C4-2B (cell line): ENCODE data around the gene ZNF853.

Source experiments
- ZFX ChIP-seq: fragments of 450-650 bp; IDR thresholded peaks from 2 replicates; pipeline ENCODE4 v1.6.1; 2017
- TF ChIP-seq, protein P1 (sequence below): fragments of 450-650 bp; conservative IDR thresholded peaks from 2 replicates; pipeline ENCODE4 v1.5.1; 2017; ENCODE audit warnings: mild to moderate bottlenecking

DNA sequence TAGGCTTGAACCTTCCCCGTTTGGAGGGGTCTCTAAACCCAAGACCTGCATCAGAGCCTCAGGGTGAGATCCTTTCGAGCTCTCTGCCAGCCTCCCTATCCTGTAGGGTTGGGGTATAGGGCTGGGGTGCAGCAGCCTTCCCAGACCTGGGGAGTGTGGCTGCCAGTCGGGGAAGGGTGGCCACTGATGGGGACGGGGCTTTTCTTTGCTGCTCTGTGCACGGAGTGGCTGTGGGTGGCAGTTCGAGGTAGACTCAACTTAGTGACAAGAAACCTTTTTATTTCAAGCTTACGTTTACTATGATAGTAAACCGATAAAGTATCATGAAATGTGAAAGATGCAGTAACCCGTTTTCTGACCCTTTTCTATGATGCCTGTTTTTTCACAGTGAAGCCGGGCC lies 34.7 kb downstream of the ZNF853 start:
- TF ChIP-seq, protein P1, sequence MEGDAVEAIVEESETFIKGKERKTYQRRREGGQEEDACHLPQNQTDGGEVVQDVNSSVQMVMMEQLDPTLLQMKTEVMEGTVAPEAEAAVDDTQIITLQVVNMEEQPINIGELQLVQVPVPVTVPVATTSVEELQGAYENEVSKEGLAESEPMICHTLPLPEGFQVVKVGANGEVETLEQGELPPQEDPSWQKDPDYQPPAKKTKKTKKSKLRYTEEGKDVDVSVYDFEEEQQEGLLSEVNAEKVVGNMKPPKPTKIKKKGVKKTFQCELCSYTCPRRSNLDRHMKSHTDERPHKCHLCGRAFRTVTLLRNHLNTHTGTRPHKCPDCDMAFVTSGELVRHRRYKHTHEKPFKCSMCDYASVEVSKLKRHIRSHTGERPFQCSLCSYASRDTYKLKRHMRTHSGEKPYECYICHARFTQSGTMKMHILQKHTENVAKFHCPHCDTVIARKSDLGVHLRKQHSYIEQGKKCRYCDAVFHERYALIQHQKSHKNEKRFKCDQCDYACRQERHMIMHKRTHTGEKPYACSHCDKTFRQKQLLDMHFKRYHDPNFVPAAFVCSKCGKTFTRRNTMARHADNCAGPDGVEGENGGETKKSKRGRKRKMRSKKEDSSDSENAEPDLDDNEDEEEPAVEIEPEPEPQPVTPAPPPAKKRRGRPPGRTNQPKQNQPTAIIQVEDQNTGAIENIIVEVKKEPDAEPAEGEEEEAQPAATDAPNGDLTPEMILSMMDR: no peak
- no peak for TF ChIP-seq ZFX
